HAP-1 (cell line): ENCODE data around the gene CAMK2B.

Experiments
- DNase-seq, 2 experiments: peaks; one replicate each; pipeline ENCODE4 v3.0.0-alpha.2; 2016 to 2020; ENCODE audit warnings: low spot score in 2 of 2
- H3K27me3 ChIP-seq: fragments of 250-450 bp; sonication (Bioruptor Pico); 2 replicates; pipeline ENCODE4 v1.5.1; 2020; ENCODE audit warnings: low read depth, mild to moderate bottlenecking, moderate library complexity
- H3K36me3 ChIP-seq: fragments of 250-450 bp; sonication (Bioruptor Pico); replicated peaks from 2 replicates; pipeline ENCODE4 v1.5.1; 2020; ENCODE audit warnings: mild to moderate bottlenecking
- H3K4me1 ChIP-seq: fragments of 250-450 bp; sonication (Bioruptor Pico); 2 replicates; pipeline ENCODE4 v1.5.1; 2020; ENCODE audit warnings: mild to moderate bottlenecking
- H3K4me3 ChIP-seq: fragments of 250-450 bp; sonication (Bioruptor Pico); 2 replicates; pipeline ENCODE4 v1.5.1; 2020; ENCODE audit warnings: mild to moderate bottlenecking, moderate library complexity
- H3K9me3 ChIP-seq: fragments of 250-450 bp; sonication (Bioruptor Pico); 2 replicates; pipeline ENCODE4 v1.5.1; 2020; ENCODE audit warnings: mild to moderate bottlenecking, moderate library complexity
- in situ Hi-C: fragments of 300-500 bp; cut with MboI; formaldehyde crosslinking; loops from 3 replicates; pipeline ENCODE4 v1.14.3; 2020; ENCODE audit warnings: low sequenced_read_pairs, inconsistent platforms, mixed read lengths

The CAMK2B gene

GRCh38 chr7:44247868-44248651 is 77.3 kb downstream of the CAMK2B start:
- Histone ChIP-seq H3K4me1 (no peaks in the 10 kb centered on the region), H3K9me3 (no peaks in the 10 kb centered on the region), H3K27me3 (no peaks in the 10 kb centered on the region), H3K36me3 (no peaks in the 10 kb centered on the region), H3K4me3 (no peak overlapping the region)
- in situ Hi-C loops = loop anchor here (10.0 kb wide), 1 partner anchor 237 kb away; no protein-coding TSS in a partner anchor
- DNase-seq = no peak

DNA sequence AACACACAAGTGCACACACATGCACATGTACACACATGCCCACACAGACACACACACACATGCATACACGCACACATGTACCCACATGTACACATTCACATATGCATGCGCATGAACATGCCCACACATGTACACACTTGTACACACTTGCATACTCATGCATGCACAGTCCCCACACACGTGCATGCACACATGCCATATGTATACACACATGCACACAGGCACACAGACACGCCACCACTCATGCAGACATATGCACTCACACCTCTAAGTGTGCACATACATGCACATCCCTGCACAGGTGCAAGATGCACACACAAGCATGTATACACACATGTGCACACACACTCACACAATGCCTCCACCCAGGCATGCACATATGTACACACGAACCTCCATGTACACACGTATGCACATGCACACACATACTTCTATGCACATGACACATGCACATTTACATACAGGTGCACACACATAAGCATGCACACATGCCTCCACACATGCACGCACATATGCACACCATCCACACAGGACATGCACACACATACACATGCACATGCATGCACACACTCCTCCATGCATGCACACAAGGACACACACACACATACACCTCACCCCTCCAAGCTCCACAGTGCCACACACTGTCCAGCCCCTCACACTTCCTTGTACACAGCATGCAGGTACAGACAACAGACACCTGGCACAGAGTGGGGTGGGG is 78.8 kb downstream of the CAMK2B start:
- H3K9me3 ChIP-seq = no peaks in the 10 kb centered on the region
- DNase-seq = no peak
- H3K4me3 ChIP-seq = no peak overlapping the region
- H3K4me1 ChIP-seq = no peaks in the 10 kb centered on the region
- H3K36me3 ChIP-seq = no peaks in the 10 kb centered on the region
- no peaks in the 10 kb centered on the region for H3K27me3 ChIP-seq
- in situ Hi-C loops = loop anchor here (10.0 kb wide), 1 partner anchor 238 kb away; no protein-coding TSS in a partner anchor

GRCh38 chr7:44244282-44244681 is 81.1 kb downstream of the CAMK2B start:
- no peaks in the 10 kb centered on the region for H3K27me3 ChIP-seq

DNA sequence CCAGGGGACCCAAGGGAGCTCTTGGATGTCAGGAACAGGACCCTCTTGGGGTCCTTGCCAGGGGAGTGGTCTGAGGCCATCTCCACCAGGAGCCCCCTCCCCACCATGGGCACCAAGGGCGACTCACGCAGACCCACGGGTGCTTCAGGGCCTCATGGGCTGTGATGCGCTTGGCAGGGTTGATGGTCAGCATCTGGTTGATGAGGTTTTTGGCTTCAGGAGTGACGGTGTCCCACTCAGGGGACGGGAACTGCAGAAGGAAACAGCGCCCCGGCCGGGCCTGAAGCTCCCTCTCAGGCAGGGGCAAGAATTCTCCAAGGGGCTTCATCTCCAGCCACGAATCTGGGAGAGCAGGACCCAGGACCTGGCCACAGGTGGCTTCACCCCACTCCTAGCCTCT is 83.3 kb downstream of the CAMK2B start:
- in situ Hi-C loops = loop anchor here (10.0 kb wide), 1 partner anchor 243 kb away; no protein-coding TSS in a partner anchor
- no peaks in the 10 kb centered on the region; the same call in 1 of the 2 replicates for H3K27me3 ChIP-seq
- H3K4me1 ChIP-seq = no peaks in the 10 kb centered on the region
- no peaks in the 10 kb centered on the region for H3K9me3 ChIP-seq
- no peak for DNase-seq
- H3K36me3 ChIP-seq = no peaks in the 10 kb centered on the region
- no peak overlapping the region for H3K4me3 ChIP-seq

More at GRCh38 chr7:44244282-44244681, 81.1 kb downstream of the CAMK2B start:
- H3K36me3 ChIP-seq = no peaks in the 10 kb centered on the region
- in situ Hi-C loops = loop anchor here (10.0 kb wide), 1 partner anchor 241 kb away; no protein-coding TSS in a partner anchor
- peak in 1 of 2 experiments; percentile 62 for DNase-seq
- H3K4me1 ChIP-seq = no peaks in the 10 kb centered on the region
- no peaks in the 10 kb centered on the region for H3K9me3 ChIP-seq
- H3K4me3 ChIP-seq = no peak overlapping the region

- Histone ChIP-seq H3K4me3 (no peak overlapping the region), H3K9me3 (no peaks in the 10 kb centered on the region), H3K27me3 (no peaks in the 10 kb centered on the region; the same call in 1 of the 2 replicates), H3K36me3 (no peaks in the 10 kb centered on the region), H3K4me1 (no peaks in the 10 kb centered on the region)
- DNase-seq = peak; percentile 64 to 83
- in situ Hi-C loops = loop anchor here (10.0 kb wide), 1 partner anchor 244 kb away; no protein-coding TSS in a partner anchor
Measured at GRCh38 chr7:44240983-44241510, 84.3 kb downstream of the CAMK2B start.

GRCh38 chr7:44240376-44240775 is 85.0 kb downstream of the CAMK2B start:
- Histone ChIP-seq H3K27me3 (no peaks in the 10 kb centered on the region; the same call in 1 of the 2 replicates), H3K9me3 (no peaks in the 10 kb centered on the region), H3K4me3 (no peak overlapping the region), H3K36me3 (no peaks in the 10 kb centered on the region), H3K4me1 (no peaks in the 10 kb centered on the region)
- in situ Hi-C loops = loop anchor here (10.0 kb wide), 1 partner anchor 244 kb away; no protein-coding TSS in a partner anchor
- DNase-seq = no peak

DNA sequence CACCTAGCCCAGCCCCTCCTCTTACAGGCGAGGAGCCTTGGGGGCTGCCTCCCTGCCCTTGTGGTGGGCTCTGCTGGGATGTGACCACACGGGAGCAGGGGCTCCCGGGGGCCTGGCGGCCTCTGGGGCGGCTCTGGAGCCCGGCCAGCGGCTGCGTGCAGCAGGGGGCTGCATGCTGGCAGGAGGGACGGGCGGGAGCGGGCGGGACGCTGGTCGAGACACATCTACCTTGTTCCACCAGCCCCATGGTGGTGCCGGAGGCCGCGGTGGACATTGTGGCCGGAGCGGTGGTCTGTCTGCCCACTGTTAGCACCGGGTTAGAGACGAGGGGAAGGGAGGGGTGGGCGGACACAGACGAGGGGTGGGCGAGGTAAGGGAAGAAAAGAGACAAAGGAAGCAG is 86.0 kb downstream of the CAMK2B start:
- DNase-seq = no peak
- no peaks in the 10 kb centered on the region for H3K36me3 ChIP-seq
- H3K4me3 ChIP-seq = no peak overlapping the region
- no peaks in the 10 kb centered on the region for H3K9me3 ChIP-seq
- no peaks in the 10 kb centered on the region; the same call in 1 of the 2 replicates for H3K27me3 ChIP-seq
- H3K4me1 ChIP-seq = no peaks in the 10 kb centered on the region
- in situ Hi-C loops = no loop called here

- no peaks in the 10 kb centered on the region; the same call in 1 of the 2 replicates for H3K27me3 ChIP-seq
- no peak overlapping the region for H3K4me3 ChIP-seq
- H3K9me3 ChIP-seq = no peaks in the 10 kb centered on the region
- no peaks in the 10 kb centered on the region for H3K4me1 ChIP-seq
- in situ Hi-C loops = no loop called here
- DNase-seq = no peak
- no peaks in the 10 kb centered on the region for H3K36me3 ChIP-seq
Measured at GRCh38 chr7:44238116-44238695, 87.2 kb downstream of the CAMK2B start.

DNA sequence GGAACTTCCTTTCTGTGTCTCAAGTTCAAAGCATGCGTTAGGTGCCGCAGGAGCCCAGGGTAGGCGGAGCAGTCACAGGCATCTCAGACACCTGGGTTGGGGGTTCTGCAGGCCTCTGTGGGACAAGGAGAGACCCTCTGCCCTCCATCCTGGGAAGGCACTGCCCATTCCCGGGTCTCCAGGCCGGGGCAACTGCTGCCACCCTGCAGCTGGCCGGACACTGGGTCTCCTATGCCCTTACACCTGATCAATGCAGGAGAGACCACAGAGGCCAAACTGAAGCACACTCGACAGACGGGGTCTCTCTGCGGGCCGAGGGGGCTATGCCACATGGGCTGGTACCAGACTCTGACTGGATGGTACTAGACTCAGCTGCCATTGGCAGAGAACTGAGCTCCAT is 87.7 kb downstream of the CAMK2B start:
- Histone ChIP-seq H3K4me1 (no peaks in the 10 kb centered on the region), H3K27me3 (no peaks in the 10 kb centered on the region; the same call in 1 of the 2 replicates), H3K36me3 (no peaks in the 10 kb centered on the region), H3K9me3 (no peaks in the 10 kb centered on the region), H3K4me3 (no peak overlapping the region)
- in situ Hi-C loops = no loop called here
- no peak for DNase-seq

- no peak for DNase-seq
- Histone ChIP-seq H3K4me1 (no peaks in the 10 kb centered on the region), H3K4me3 (no peak overlapping the region), H3K27me3 (no peaks in the 10 kb centered on the region; the same call in 1 of the 2 replicates), H3K36me3 (no peaks in the 10 kb centered on the region), H3K9me3 (no peaks in the 10 kb centered on the region)
- in situ Hi-C loops = no loop called here
Measured at GRCh38 chr7:44236333-44236728, 89.1 kb downstream of the CAMK2B start.

- Histone ChIP-seq H3K4me3 (no peak overlapping the region), H3K36me3 (no peaks in the 10 kb centered on the region), H3K9me3 (no peaks in the 10 kb centered on the region), H3K27me3 (no peaks in the 10 kb centered on the region; the same call in 1 of the 2 replicates), H3K4me1 (no peaks in the 10 kb centered on the region)
- no peak for DNase-seq
- in situ Hi-C loops = no loop called here
Measured at GRCh38 chr7:44235582-44236332, 89.6 kb downstream of the CAMK2B start.

DNA sequence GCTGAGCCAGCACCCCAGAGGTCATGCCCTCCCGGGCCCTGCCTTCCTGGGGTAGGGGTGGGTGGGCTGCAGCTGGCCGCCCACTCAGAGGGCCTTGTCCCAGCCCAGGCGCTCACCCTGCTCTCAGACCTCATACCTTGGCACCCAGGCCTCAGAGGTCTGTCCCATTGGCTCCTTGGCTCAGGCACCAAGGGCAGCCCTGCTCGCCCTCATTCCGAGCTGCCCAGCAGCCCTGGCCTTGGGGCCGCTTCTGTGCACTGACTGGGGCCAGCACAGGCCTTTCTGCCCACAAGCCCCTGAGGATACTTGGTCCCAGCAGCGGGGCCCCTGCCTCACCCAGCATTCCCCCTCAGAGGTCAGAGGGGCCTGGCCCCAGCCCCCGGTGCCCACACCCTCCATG is 90.3 kb downstream of the CAMK2B start:
- Histone ChIP-seq H3K36me3 (no peaks in the 10 kb centered on the region), H3K9me3 (no peaks in the 10 kb centered on the region), H3K4me3 (no peak overlapping the region), H3K4me1 (no peaks in the 10 kb centered on the region), H3K27me3 (no peaks in the 10 kb centered on the region; the same call in 1 of the 2 replicates)
- DNase-seq = no peak
- in situ Hi-C loops = no loop called here
